GM13976 (cell line): ENCODE results near the gene PTPN20.

Experiments used
- DNase-seq: peaks from one replicate; pipeline ENCODE4 v3.0.0; 2012; ENCODE audit warnings: low spot score
- CTCF ChIP-seq: IDR thresholded peaks from 2 replicates; pipeline ENCODE4 v1.5.1; 2012; ENCODE audit warnings: borderline replicate concordance, mild to moderate bottlenecking; ENCODE audit not compliant: insufficient read depth; ENCODE audit errors: extremely low read depth, missing control alignments, control extremely low read depth
- in situ Hi-C: fragments of 300-500 bp; cut with MboI; formaldehyde crosslinking; loops from one replicate; pipeline ENCODE4 v1.12.0; 2022; ENCODE audit warnings: low sequenced_read_pairs, mixed read lengths, inconsistent platforms; ENCODE audit not compliant: unreplicated experiment

Gene PTPN20

GRCh38 chr10:47025540-47026300 lies 114.5 kb downstream of the PTPN20 start:
- in situ Hi-C loops, result no loop called here
- DNase-seq, result peak; percentile 27
- TF ChIP-seq CTCF, result no peak

GRCh38 chr10:47026301-47027107 lies 115.3 kb downstream of the PTPN20 start:
- TF ChIP-seq CTCF, result no peak
- in situ Hi-C loops, result no loop called here
- no peak for DNase-seq

- in situ Hi-C loops, result no loop called here
- no peak for DNase-seq
- TF ChIP-seq CTCF, result no peak
These were observed 116.0 kb downstream of the PTPN20 start for GRCh38 chr10:47027108-47027783.

- no peak for TF ChIP-seq CTCF
- DNase-seq, result no peak
- in situ Hi-C loops, result no loop called here
These were observed 116.6 kb downstream of the PTPN20 start for GRCh38 chr10:47027784-47028260.

- DNase-seq, result no peak
- TF ChIP-seq CTCF, result no peak
- in situ Hi-C loops, result no loop called here
These were observed 117.2 kb downstream of the PTPN20 start for GRCh38 chr10:47028466-47028865.

- in situ Hi-C loops, result no loop called here
- no peak for TF ChIP-seq CTCF
- no peak for DNase-seq
These were observed 118.2 kb downstream of the PTPN20 start for GRCh38 chr10:47029181-47030009.
